GM21447 (cell line): ENCODE results near the gene PLEKHD1.
"Not testable (repeated sequence)": the region's sequence is repeated elsewhere in the genome, so short reads cannot be mapped to it uniquely, and the experiment has no call there.

ENCODE experiments used
- ATAC-seq: cut with Tn5 transposase; IDR thresholded peaks from one replicate; pipeline ENCODE4 v1.9.1; 2021; ENCODE audit not compliant: unreplicated experiment

PLEKHD1 gene

DNA sequence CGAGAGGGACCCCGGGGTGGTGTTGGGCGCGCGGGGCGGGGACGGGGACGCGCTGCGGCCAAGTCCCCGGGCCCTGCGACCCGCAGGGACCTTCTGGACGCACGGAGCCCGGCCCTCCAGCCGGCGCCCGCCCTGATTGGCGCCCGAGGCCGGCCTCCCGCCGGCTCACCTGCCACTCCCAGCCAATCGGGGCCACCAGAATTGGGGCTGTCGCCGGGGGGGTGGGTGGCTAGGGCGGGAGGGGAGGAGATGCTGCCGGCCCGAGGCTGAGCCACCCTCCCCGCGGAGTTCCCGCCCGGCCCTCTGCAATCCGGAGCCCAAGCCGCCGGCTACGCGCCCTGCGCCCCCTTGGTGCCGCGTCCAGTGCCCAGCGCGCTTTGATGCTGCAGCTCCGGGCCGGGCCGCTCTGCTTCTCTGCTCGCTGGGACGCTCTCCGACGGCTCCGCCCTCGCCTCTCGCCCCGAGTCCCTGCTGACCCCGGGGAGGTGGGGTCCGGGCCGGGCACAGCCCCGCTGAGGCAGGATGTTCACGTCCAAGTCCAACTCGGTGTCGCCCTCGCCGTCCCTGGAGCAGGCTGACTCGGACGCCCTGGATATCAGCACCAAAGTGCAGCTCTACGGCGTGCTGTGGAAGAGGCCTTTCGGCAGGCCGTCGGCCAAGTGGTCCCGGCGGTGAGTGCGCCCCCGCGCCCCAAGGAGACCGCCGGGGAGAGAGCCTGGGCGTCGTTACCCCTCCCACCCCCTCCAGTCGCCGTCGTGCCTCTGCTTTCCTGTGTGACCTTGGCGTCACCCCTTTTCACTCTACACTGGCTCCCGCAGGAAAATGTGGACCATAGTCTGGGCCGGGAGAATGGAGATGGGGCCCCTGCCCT lies at the start of gene PLEKHD1:
PLEKHD1 (plus strand) TSS at position 285 of the 871 bp plus-strand sequence; CDS start at position 523, 238 bp downstream.
- ATAC-seq = no peak

DNA sequence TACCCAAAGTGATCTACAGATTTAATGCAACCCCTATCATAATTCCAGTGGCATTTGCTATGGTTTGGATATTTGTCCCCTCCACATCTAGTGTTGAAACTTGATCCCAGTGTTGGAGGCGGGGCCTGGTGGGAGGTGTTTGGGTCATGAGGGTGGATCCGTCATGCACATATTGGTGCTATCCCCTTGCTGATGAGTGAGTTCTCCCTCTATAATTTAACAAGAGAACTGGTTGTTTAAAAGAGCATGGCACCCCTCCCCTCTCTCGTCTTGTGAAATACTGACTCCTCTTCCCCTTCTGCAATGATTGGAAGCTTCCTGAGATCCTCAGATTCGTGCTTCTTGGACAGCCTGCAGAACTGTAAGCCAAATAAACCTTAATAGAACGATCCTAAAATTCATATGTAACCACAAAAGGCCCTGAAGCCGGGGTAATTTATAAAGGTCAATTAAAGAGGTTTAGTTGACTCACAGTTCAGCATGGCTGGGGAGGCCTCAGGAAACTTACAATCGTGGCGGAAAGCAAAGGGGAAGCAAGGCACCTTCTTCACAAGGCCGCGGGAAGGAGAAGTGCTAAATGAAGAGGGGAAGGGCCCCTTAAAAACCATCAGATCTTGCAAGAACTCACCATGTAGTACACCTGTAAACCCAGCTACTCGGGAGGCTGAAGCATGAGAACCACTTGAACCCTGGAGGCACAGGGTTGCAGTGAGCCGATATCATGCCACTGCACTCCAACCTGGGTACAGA lies 44.8 kb upstream of the PLEKHD1 start:
- ATAC-seq = no peak

GRCh38 chr14:69441948-69442347 lies 42.6 kb upstream of the PLEKHD1 start:
- ATAC-seq = peak; percentile 72

- ATAC-seq = no peak
These were observed 41.2 kb upstream of the PLEKHD1 start for GRCh38 chr14:69443296-69443805.

DNA sequence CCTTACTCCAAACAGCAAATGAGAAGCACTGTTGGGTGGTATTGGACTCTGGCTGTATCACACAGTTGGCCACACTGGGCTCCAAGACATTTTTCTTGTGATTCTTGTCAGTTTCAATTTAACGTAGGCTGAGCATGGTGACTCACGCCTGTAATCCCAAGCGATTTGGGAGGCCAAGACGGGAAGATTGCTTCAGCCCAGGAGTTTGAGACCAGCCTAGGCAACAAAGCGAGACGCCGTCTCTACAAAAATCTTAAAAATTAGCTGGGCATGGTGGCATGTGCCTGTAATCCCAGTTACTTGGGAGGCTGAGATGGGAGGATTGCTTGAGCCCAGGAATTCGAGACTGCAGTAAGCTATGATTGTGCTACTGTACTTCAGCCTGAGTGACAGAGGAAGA lies 35.3 kb upstream of the PLEKHD1 start:
- no peak for ATAC-seq

- no peak for ATAC-seq
These were observed 32.6 kb upstream of the PLEKHD1 start for GRCh38 chr14:69451941-69452340.

GRCh38 chr14:69458350-69458749 lies 26.2 kb upstream of the PLEKHD1 start:
- no peak for ATAC-seq

GRCh38 chr14:69459122-69459521 lies 25.4 kb upstream of the PLEKHD1 start:
- no peak for ATAC-seq

GRCh38 chr14:69460093-69460701 lies 24.3 kb upstream of the PLEKHD1 start:
- ATAC-seq = no peak

GRCh38 chr14:69464379-69464778 lies 20.1 kb upstream of the PLEKHD1 start:
- no peak for ATAC-seq

DNA sequence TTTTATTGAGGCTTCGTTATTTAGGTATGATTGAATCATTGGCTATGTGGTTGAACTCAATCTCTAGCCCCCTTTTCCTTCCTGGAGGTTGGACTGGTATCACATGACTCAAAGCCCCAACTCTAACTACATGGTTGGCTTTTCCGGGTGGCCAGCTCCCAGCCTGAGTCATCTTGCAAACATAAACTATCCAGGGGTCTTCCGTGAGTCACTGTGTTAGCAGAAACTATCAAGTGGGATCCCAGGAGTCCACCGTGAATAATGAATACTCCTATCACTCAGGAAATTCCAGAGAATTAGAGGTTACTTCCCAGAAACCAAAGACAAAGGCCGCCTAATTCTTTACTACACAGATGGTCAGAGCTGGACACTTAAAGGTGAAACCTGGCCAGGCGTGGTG lies 19.7 kb upstream of the PLEKHD1 start:
- no peak for ATAC-seq

DNA sequence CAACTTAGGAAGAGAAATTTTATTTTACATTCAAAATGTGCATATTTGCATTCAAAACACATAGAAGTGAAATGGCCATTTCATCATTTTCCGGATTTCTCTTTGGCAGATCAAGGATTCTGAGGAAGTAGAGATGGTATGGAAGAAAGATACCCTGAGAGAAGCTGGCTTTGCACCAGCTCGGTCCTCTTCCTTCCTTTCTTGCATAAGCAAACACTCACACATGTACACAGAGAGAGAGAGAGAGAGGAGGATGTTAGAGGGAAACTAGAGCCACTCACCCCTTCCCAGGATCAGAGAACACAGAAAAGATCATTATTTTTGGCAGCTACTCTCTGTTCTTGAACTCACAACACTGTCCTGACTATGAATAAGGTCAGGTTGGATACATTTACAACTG lies 15.6 kb upstream of the PLEKHD1 start:
- no peak for ATAC-seq

- no peak for ATAC-seq
These were observed 13.1 kb upstream of the PLEKHD1 start for GRCh38 chr14:69471436-69471835.

- ATAC-seq = no peak
These were observed 12.6 kb upstream of the PLEKHD1 start for GRCh38 chr14:69471916-69472315.

- ATAC-seq = no peak
These were observed 11.3 kb upstream of the PLEKHD1 start for GRCh38 chr14:69473260-69473659.

DNA sequence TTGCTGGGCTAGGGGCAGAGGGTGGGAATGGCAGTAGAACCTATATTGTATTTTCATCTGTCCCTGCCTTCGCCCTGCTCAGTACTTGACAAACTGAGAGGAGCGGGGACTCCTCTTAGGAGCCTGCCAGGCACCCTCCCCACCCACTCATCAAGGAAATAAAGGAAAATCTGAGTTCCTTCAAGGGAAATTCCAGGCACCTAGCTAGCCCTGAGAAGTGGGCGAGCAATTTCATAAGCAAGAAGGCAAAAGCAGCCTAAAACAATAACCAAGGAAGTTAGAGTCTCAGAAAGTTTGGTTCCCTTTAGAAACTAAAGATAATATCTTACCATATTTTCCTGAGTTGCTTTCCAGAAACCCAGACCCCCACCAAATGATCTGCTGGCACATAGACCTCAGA lies 10.6 kb upstream of the PLEKHD1 start:
- ATAC-seq = no peak

- ATAC-seq = no peak
These were observed 9.2 kb upstream of the PLEKHD1 start for GRCh38 chr14:69475194-69475818.

DNA sequence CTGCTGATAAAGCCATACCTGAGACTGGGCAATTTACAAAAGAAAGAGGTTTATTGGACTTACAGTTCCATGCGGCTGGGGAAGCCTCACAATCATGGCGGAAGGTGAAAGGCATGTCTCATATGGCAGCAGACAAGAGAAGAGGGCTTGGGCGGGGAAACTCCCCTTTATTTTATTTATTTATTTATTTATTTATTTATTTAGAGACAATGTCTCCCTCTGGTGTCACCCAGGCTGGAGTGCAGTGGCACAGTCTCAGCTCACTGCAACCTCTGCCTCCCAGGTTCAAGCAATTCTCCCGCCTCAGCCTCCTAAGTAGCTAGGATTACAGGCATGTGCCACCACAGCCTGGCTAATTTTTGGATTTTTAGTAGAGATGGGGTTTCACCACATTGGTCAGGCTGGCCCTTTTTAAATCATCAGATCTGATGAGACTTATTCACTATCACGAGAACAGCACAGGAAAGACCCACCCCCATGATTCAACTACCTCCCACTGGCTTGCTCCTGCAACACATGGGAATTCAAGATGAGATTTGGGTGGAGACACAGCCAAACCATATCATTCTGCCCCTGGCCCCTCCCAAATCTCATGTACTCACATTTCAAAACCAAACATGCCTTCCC lies 7.6 kb upstream of the PLEKHD1 start:
- not testable (repeated sequence) for ATAC-seq

- ATAC-seq = not testable (repeated sequence)
These were observed 6.5 kb upstream of the PLEKHD1 start for GRCh38 chr14:69478055-69478454.

DNA sequence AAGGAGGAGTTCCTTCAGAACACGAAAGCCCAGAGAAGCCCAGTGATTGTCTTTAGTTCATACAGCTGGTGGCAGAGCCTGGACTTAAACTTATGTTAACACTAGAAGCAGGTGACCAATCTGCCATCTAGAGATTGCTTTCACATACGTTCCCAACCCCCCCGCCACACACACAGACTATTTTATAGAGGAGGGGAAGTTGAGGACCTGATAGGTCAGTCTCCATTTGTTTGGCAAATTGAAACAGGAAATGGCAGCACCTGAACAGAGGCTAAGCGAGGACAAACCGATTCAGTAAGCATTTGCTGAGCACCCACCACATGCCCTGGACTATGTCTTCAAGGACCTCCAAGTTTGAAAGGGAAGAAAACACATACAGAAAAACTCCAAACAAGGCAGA lies 4.8 kb upstream of the PLEKHD1 start:
- ATAC-seq = no peak

GRCh38 chr14:69480136-69480535 lies 4.4 kb upstream of the PLEKHD1 start:
- ATAC-seq = no peak
